Prostate gland (tissue), 2 donors: Measurements from ENCODE around the gene LITAFD.

Source experiments
- POLR2A ChIP-seq: fragments of 450-650 bp; IDR thresholded peaks from one replicate; pipeline ENCODE4 v1.6.1; 2016; ENCODE audit warnings: antibody characterized with exemption, mild to moderate bottlenecking
- POLR2AphosphoS5 ChIP-seq: sonication (generic); formaldehyde crosslinking; IDR thresholded peaks from one replicate; pipeline ENCODE4 v1.6.1; 2017; ENCODE audit warnings: antibody characterized with exemption
- TF ChIP-seq, protein P1 (sequence below), 4 experiments: fragments of 200-600 bp in 2 of 4; fragments of 450-650 bp in 2 of 4; sonication (generic) in 2 of 4; IDR thresholded peaks; 1 replicate in 3 of 4; 2 replicates in 1 of 4; pipeline ENCODE4 v1.5.1; 2016 to 2019; ENCODE audit warnings: antibody characterized with exemption in 4 of 4, mild to moderate bottlenecking in 2 of 4, moderate library complexity in 2 of 4

DNA sequence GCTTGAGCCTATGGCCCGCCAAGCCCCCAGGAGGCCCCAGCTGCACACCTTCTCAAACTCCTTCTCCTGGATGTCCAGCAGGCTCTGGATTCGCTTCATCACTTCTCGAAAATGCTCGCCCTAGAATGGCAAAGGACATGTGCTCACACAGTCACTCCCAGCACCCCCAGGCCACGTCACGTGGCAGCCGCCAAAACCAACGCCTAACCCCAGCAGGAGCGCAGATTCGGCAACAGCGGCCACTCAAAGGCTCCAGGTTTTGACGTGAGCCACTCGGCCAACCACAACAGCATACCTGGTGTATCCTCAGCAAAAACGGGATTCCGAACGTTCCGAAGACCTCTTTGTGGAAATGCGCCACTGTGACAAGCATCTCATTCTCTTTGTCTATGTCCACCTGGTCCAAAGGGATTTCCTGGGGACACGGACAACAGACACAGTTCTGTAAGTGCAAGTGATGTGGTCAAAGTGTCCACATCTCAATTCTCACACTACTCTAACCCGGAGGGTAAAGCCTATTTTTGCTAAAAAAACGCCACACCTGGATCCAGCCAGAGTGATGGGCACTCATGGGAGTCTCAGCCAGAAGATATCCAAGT is 12.7 kb downstream of the LITAFD start:
- TF ChIP-seq POLR2AphosphoS5 (no peak), POLR2A (no peak)
- TF ChIP-seq, protein P1, sequence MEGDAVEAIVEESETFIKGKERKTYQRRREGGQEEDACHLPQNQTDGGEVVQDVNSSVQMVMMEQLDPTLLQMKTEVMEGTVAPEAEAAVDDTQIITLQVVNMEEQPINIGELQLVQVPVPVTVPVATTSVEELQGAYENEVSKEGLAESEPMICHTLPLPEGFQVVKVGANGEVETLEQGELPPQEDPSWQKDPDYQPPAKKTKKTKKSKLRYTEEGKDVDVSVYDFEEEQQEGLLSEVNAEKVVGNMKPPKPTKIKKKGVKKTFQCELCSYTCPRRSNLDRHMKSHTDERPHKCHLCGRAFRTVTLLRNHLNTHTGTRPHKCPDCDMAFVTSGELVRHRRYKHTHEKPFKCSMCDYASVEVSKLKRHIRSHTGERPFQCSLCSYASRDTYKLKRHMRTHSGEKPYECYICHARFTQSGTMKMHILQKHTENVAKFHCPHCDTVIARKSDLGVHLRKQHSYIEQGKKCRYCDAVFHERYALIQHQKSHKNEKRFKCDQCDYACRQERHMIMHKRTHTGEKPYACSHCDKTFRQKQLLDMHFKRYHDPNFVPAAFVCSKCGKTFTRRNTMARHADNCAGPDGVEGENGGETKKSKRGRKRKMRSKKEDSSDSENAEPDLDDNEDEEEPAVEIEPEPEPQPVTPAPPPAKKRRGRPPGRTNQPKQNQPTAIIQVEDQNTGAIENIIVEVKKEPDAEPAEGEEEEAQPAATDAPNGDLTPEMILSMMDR (IDR thresholded peaks at IDR 0.05): no peak
